Measurements from ENCODE around the gene FCRL4. TPM values are rescaled to one million over a fixed set of nuclear protein-coding genes. Genes with fewer than 3 reads are reported as not detected.

Gene FCRL4
- total RNA-seq, 1 experiment from 2014 or later: not detected

DNA sequence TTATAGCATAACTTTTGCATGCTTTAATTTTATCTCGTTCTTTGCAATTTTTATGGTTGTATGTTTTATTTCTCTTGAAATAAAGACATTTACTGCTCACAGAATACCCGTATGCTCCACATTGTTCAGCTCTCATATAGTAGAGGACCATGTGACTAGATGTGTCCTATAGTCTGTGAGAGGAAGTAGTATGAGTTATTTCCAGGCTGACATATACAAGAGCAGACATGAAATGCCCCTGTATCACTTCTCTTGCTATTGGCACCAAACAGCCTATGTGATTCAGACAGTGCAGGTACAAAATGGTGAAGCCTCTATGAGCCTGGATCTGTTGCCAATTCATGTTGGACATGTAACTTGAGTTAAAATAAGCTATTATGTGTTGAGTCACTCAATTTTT, 39.8 kb downstream of the FCRL4 start:
- Histone ChIP-seq H2AFZ (ENCODE audit: low read depth, low read length, poor library complexity, severe bottlenecking) (no peak overlapping the region), H4K20me1 (ENCODE audit: insufficient read depth) (no peaks in the 10 kb centered on the region), H3K27me3 (ENCODE audit: insufficient read depth, low read length) (peaks cover 33% of the 10 kb centered on the region), H3K36me3 (ENCODE audit: control insufficient read depth in 1 of 2, insufficient read depth in 2 of 2, low read length in 2 of 2) (no peaks in the 10 kb centered on the region), H3K9me2 (ENCODE audit: insufficient read depth) (no peaks in the 10 kb centered on the region), H3K27ac (ENCODE audit: low read depth, low read length) (no peak overlapping the region), H3K79me2 (ENCODE audit: insufficient read depth, low read length) (no peaks in the 10 kb centered on the region), H3K4me1 (ENCODE audit: control insufficient read depth in 1 of 2, insufficient read depth in 2 of 2, low read length in 2 of 2) (no peaks in the 10 kb centered on the region), H3K4me2 (ENCODE audit: low read length) (no peak overlapping the region), H3K4me3 (replicated peaks in 1 of 2; ENCODE audit: low read depth in 1 of 2, low read length in 2 of 2) (no peak overlapping the region), H3K9ac (ENCODE audit: low read length) (no peak overlapping the region), H3K9me3 (ENCODE audit: control insufficient read depth in 1 of 2, insufficient read depth in 1 of 2, low read depth in 1 of 2, low read length in 2 of 2) (no peaks in the 10 kb centered on the region)
- ChIA-PET RAD21 (ENCODE audit: low non-redundant PET in 1 of 2, low total read pairs in 2 of 2, uncharacterized antibody in 2 of 2, unreplicated experiment in 2 of 2) (no interaction called here), CTCF (no interaction called here), POLR2A (no interaction called here)
- BruUV-seq (replicated peaks): no TSS peak
- intact Hi-C loops (cut with micrococcal nuclease): no loop called here
- DNase-seq (ENCODE audit: low read depth, low spot score): no peak
- ATAC-seq: no peak
- TF ChIP-seq YY1 (IDR thresholded peaks at IDR 0.05; ENCODE audit: extremely low read depth, insufficient replicate concordance, low read depth, low read length): no peak
- TF ChIP-seq, protein P1, sequence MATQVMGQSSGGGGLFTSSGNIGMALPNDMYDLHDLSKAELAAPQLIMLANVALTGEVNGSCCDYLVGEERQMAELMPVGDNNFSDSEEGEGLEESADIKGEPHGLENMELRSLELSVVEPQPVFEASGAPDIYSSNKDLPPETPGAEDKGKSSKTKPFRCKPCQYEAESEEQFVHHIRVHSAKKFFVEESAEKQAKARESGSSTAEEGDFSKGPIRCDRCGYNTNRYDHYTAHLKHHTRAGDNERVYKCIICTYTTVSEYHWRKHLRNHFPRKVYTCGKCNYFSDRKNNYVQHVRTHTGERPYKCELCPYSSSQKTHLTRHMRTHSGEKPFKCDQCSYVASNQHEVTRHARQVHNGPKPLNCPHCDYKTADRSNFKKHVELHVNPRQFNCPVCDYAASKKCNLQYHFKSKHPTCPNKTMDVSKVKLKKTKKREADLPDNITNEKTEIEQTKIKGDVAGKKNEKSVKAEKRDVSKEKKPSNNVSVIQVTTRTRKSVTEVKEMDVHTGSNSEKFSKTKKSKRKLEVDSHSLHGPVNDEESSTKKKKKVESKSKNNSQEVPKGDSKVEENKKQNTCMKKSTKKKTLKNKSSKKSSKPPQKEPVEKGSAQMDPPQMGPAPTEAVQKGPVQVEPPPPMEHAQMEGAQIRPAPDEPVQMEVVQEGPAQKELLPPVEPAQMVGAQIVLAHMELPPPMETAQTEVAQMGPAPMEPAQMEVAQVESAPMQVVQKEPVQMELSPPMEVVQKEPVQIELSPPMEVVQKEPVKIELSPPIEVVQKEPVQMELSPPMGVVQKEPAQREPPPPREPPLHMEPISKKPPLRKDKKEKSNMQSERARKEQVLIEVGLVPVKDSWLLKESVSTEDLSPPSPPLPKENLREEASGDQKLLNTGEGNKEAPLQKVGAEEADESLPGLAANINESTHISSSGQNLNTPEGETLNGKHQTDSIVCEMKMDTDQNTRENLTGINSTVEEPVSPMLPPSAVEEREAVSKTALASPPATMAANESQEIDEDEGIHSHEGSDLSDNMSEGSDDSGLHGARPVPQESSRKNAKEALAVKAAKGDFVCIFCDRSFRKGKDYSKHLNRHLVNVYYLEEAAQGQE (IDR thresholded peaks at IDR 0.05; ENCODE audit: low read depth): no peak
- no peak for TF ChIP-seq POLR2A (IDR thresholded peaks at IDR 0.05; ENCODE audit: borderline replicate concordance, extremely low read depth, insufficient read depth, insufficient read length)
- TF ChIP-seq JUND (IDR thresholded peaks at IDR 0.05): no peak
- TF ChIP-seq FOSL1 (IDR thresholded peaks at IDR 0.05; ENCODE audit: low read depth): no peak
- TF ChIP-seq, protein P2, sequence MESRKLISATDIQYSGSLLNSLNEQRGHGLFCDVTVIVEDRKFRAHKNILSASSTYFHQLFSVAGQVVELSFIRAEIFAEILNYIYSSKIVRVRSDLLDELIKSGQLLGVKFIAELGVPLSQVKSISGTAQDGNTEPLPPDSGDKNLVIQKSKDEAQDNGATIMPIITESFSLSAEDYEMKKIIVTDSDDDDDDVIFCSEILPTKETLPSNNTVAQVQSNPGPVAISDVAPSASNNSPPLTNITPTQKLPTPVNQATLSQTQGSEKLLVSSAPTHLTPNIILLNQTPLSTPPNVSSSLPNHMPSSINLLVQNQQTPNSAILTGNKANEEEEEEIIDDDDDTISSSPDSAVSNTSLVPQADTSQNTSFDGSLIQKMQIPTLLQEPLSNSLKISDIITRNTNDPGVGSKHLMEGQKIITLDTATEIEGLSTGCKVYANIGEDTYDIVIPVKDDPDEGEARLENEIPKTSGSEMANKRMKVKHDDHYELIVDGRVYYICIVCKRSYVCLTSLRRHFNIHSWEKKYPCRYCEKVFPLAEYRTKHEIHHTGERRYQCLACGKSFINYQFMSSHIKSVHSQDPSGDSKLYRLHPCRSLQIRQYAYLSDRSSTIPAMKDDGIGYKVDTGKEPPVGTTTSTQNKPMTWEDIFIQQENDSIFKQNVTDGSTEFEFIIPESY (IDR thresholded peaks at IDR 0.05; ENCODE audit: extremely low read depth, insufficient replicate concordance, low read length): no peak
- TF ChIP-seq, protein P3, sequence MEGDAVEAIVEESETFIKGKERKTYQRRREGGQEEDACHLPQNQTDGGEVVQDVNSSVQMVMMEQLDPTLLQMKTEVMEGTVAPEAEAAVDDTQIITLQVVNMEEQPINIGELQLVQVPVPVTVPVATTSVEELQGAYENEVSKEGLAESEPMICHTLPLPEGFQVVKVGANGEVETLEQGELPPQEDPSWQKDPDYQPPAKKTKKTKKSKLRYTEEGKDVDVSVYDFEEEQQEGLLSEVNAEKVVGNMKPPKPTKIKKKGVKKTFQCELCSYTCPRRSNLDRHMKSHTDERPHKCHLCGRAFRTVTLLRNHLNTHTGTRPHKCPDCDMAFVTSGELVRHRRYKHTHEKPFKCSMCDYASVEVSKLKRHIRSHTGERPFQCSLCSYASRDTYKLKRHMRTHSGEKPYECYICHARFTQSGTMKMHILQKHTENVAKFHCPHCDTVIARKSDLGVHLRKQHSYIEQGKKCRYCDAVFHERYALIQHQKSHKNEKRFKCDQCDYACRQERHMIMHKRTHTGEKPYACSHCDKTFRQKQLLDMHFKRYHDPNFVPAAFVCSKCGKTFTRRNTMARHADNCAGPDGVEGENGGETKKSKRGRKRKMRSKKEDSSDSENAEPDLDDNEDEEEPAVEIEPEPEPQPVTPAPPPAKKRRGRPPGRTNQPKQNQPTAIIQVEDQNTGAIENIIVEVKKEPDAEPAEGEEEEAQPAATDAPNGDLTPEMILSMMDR (IDR thresholded peaks at IDR 0.05 in 2 of 3, conservative IDR thresholded peaks at IDR 0.05 in 1 of 3; ENCODE audit: borderline replicate concordance in 1 of 3, insufficient read depth in 1 of 3, low read depth in 2 of 3, low read length in 2 of 3): no peak
- no peak for TF ChIP-seq EZH2 (IDR thresholded peaks at IDR 0.05)
